Activated T-helper 2 cell treated with anti-CD3 and anti-CD28 coated beads, Interferon-gamma antibody, Interleukin-2, Interleukin-4, amounts not matched to agents 10 μg/mL and 5 μg/mL and 100 μg/mL, durations not matched to agents 14 hours and 24 hours and 36 hours (primary cell): ENCODE data around the gene HDAC8. TPM values are rescaled to one million over a fixed set of nuclear protein-coding genes. Genes with fewer than 3 reads are reported as not detected.
"Not testable (repeated sequence)": the region's sequence is repeated elsewhere in the genome, so short reads cannot be mapped to it uniquely, and the experiment has no call there.

ENCODE experiments used
- DNase-seq: peaks from one replicate; pipeline ENCODE4 v3.0.0; 2021; ENCODE audit warnings: low spot score
- H3K27ac Mint-ChIP-seq: one replicate; pipeline ENCODE4 v1.8.0; 2021; ENCODE audit warnings: mixed read lengths
- H3K27me3 Mint-ChIP-seq: one replicate; pipeline ENCODE4 v1.8.0; 2021; ENCODE audit warnings: low read depth, mixed read lengths
- H3K36me3 Mint-ChIP-seq: one replicate; pipeline ENCODE4 v1.8.0; 2021; ENCODE audit warnings: low read depth, mixed read lengths
- H3K4me1 Mint-ChIP-seq: one replicate; pipeline ENCODE4 v1.8.0; 2021; ENCODE audit warnings: low read depth, mixed read lengths
- H3K4me3 Mint-ChIP-seq: one replicate; pipeline ENCODE4 v1.8.0; 2021; ENCODE audit warnings: low read depth, mild to moderate bottlenecking, moderate library complexity, mixed read lengths
- H3K9me3 Mint-ChIP-seq: one replicate; pipeline ENCODE4 v1.8.0; 2021; ENCODE audit warnings: mixed read lengths
- intact Hi-C: fragments of 100-400 bp; cut with micrococcal nuclease; formaldehyde crosslinking; loops from one replicate; pipeline ENCODE4 v1.15.1; 2023
- total RNA-seq: library from RNA; stranded (reverse); gene quantifications from 2 replicates; pipeline ENCODE4 v1.2.3, GENCODE V29; 2022

Gene HDAC8
- total RNA-seq, 1 donor from 2014 or later: 34.9 TPM

- intact Hi-C loops: no loop called here
Observed at GRCh38 chrX:72498782-72499181, 73.9 kb downstream of the HDAC8 start.

GRCh38 chrX:72495046-72495445 is 77.6 kb downstream of the HDAC8 start:
- H3K36me3 Mint-ChIP-seq: peaks cover 30% of the 10 kb centered on the region
- H3K27ac Mint-ChIP-seq: no peak overlapping the region
- no peaks in the 10 kb centered on the region for H3K4me1 Mint-ChIP-seq
- no peak overlapping the region for H3K4me3 Mint-ChIP-seq
- H3K9me3 Mint-ChIP-seq: peaks cover 5% of the 10 kb centered on the region
- no peaks in the 10 kb centered on the region for H3K27me3 Mint-ChIP-seq
- no peak for DNase-seq
- intact Hi-C loops: no loop called here

More at GRCh38 chrX:72498782-72499181, 73.9 kb downstream of the HDAC8 start:
- Mint-ChIP-seq H3K4me3 (no peak overlapping the region), H3K4me1 (no peaks in the 10 kb centered on the region), H3K27me3 (no peaks in the 10 kb centered on the region), H3K9me3 (peaks cover 14% of the 10 kb centered on the region), H3K36me3 (peaks cover 20% of the 10 kb centered on the region), H3K27ac (no peak overlapping the region)
- DNase-seq: no peak

- no peaks in the 10 kb centered on the region for H3K27me3 Mint-ChIP-seq
- intact Hi-C loops: no loop called here
Observed at GRCh38 chrX:72492499-72492898, 80.1 kb downstream of the HDAC8 start.

DNA sequence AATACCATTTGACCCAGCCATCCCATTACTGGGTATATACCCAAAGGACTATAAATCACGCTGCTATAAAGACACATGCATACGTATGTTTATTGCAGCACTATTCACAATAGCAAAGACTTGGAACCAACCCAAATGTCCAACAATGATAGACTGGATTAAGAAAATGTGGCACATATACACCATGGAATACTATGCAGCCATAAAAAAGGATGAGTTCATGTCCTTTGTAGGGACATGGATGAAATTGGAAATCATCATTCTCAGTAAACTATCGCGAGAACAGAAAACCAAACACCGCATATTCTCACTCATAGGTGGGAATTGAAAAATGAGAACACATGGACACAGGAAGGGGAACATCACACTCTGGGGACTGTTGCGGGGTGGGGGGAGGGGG is 82.4 kb downstream of the HDAC8 start:
- H3K4me3 Mint-ChIP-seq, H3K27me3 Mint-ChIP-seq, H3K27ac Mint-ChIP-seq, H3K4me1 Mint-ChIP-seq, intact Hi-C loops, H3K9me3 Mint-ChIP-seq, DNase-seq: not testable (repeated sequence)
- peaks cover 46% of the 10 kb centered on the region for H3K36me3 Mint-ChIP-seq

More at GRCh38 chrX:72492499-72492898, 80.1 kb downstream of the HDAC8 start:
- peaks cover 33% of the 10 kb centered on the region for H3K36me3 Mint-ChIP-seq
- H3K9me3 Mint-ChIP-seq: no peaks in the 10 kb centered on the region
- no peak overlapping the region for H3K27ac Mint-ChIP-seq
- no peaks in the 10 kb centered on the region for H3K4me1 Mint-ChIP-seq
- no peak overlapping the region for H3K4me3 Mint-ChIP-seq
- DNase-seq: no peak

DNA sequence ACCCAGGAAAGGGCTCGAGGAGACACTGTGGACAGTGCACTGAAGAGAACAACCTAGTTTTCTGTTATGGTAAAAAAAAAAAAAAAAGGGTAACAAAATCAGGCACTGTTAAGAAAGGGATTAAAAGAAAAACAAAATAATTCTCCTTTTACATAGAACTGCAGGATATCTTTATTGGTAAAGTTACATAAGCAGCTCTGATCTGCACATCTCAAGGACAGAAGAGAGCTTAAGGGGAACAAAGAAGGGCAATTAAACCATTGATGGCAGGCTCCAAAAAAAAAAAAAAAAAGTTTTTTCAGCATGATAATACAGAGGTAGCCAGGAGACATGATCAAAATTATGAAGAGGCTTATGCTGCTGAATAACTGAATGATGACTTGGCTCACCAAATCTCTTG is 85.0 kb downstream of the HDAC8 start:
- no peak for DNase-seq
- Mint-ChIP-seq H3K9me3 (no peaks in the 10 kb centered on the region), H3K36me3 (peaks cover 39% of the 10 kb centered on the region), H3K27me3 (no peaks in the 10 kb centered on the region), H3K4me1 (no peaks in the 10 kb centered on the region), H3K4me3 (no peak overlapping the region), H3K27ac (no peak overlapping the region)
- intact Hi-C loops: no loop called here

DNA sequence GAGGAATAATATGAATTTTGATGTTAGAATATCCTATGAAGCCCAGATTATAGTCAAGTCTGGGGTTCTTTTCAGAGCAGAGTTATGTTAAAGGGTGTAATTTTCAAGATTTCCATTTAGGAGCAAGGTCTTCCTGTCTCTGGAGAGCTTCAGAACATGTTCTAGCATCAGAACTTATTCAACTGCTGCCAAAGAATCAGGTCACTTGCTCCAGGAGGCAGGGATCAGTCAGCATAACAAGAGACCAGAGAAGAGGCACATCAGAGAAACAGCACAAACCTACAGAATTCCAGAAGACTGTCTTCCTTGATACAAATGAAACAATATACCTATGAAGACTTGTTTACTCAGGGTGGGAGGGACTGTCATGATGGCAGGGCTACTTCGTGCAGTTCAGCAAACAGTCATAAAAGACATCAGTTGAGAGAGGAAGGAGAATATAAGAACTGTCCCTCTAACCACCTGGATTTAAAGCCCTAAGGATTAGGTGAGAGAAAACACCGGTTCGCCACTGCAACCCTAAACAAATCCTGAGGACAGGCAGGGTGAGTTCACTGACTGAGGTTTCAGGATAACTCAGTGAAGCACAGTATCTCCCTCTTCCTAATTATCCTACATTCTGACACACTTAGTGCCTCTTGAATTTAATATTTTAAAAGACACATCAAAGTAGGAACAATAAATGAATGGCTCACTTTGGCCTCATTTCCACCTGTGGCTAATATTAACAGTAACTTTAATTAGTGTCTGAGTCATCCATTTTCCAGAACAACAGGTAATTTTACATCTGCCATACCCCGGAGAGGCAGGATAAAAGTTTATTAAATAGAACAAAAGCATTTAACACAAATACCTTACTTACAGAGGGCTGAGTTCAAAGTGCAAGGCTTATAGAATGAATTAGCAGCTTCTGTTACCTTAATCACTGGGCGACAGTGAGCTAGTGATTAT is 93.0 kb downstream of the HDAC8 start:
- DNase-seq: no peak
- H3K4me1 Mint-ChIP-seq: no peaks in the 10 kb centered on the region
- intact Hi-C loops: no loop called here
- H3K27me3 Mint-ChIP-seq: no peaks in the 10 kb centered on the region
- no peak overlapping the region for H3K4me3 Mint-ChIP-seq
- H3K36me3 Mint-ChIP-seq: peaks cover 5% of the 10 kb centered on the region
- no peaks in the 10 kb centered on the region for H3K9me3 Mint-ChIP-seq
- no peak overlapping the region for H3K27ac Mint-ChIP-seq

- no peaks in the 10 kb centered on the region for H3K4me1 Mint-ChIP-seq
- DNase-seq: no peak
- H3K36me3 Mint-ChIP-seq: peaks cover 6% of the 10 kb centered on the region
- intact Hi-C loops: no loop called here
- no peak overlapping the region for H3K4me3 Mint-ChIP-seq
- no peaks in the 10 kb centered on the region for H3K9me3 Mint-ChIP-seq
- H3K27ac Mint-ChIP-seq: no peak overlapping the region
- no peaks in the 10 kb centered on the region for H3K27me3 Mint-ChIP-seq
Observed at GRCh38 chrX:72478853-72479252, 93.8 kb downstream of the HDAC8 start.

DNA sequence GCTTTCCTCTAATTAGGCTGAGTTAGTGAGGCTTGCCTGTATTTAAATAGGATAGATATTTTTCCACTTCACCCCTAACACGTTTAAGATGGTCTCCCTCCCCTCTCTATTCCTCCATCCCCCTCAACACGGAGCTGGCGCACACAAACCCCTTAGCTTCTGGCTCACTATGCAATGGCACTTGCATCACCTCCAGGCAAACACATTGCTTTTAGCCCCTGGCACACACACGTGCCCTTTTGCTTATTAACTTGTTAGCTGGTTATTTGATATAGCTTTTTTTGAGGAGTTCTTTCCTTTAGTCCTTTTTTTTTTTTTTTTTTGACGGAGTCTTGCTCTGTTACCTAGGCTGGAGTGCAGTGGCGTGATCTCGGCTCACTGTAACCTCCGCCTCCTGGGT is 94.3 kb downstream of the HDAC8 start:
- Mint-ChIP-seq H3K4me1 (no peaks in the 10 kb centered on the region), H3K9me3 (no peaks in the 10 kb centered on the region), H3K4me3 (no peak overlapping the region), H3K27ac (no peak overlapping the region), H3K27me3 (no peaks in the 10 kb centered on the region), H3K36me3 (peaks cover 8% of the 10 kb centered on the region)
- intact Hi-C loops: no loop called here
- no peak for DNase-seq

- no peak for DNase-seq
- no peak overlapping the region for H3K4me3 Mint-ChIP-seq
- H3K4me1 Mint-ChIP-seq: no peaks in the 10 kb centered on the region
- no peaks in the 10 kb centered on the region for H3K9me3 Mint-ChIP-seq
- H3K27ac Mint-ChIP-seq: no peak overlapping the region
- intact Hi-C loops: no loop called here
- peaks cover 9% of the 10 kb centered on the region for H3K36me3 Mint-ChIP-seq
- no peaks in the 10 kb centered on the region for H3K27me3 Mint-ChIP-seq
Observed at GRCh38 chrX:72477781-72478181, 94.9 kb downstream of the HDAC8 start.

- intact Hi-C loops: no loop called here
- Mint-ChIP-seq H3K4me3 (no peak overlapping the region), H3K4me1 (no peaks in the 10 kb centered on the region), H3K9me3 (no peaks in the 10 kb centered on the region), H3K27me3 (no peaks in the 10 kb centered on the region), H3K36me3 (peaks cover 13% of the 10 kb centered on the region), H3K27ac (no peak overlapping the region)
- no peak for DNase-seq
Observed at GRCh38 chrX:72477376-72477775, 95.3 kb downstream of the HDAC8 start.

DNA sequence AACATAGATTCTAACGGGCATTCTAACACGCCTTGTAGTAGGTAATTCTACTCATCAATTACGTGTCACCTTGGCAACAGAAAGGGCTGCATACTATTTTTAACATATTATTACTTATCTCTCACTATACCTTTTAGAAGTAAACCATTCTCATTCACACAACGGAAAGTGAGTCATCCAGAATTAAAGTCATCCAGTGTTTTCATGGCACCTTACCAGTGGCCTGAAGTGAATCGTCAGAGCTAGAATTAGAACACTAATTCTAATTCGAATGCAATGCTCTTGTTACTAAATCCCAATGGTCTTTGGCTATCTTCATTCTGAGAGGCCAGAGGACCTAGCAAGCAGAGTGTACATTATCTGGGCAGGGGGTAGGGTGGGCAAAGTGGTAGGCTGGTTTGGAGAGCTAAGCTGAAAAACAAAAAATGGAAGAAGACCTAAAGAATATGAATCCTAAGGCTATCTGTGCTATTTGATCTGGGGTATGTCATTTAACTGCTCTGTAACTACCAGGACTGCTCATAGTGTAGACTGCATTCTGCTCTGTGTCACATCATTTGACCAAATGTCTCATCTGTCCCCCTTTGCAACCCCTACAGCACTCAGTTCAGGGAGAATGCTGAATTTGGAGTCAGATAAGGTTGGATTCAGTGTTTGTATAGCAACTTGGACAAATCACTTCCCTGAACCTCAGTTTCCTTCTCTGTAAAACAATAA is 96.5 kb downstream of the HDAC8 start:
- H3K4me3 Mint-ChIP-seq: no peak overlapping the region
- no peak for DNase-seq
- intact Hi-C loops: no loop called here
- no peaks in the 10 kb centered on the region for H3K27me3 Mint-ChIP-seq
- no peaks in the 10 kb centered on the region for H3K9me3 Mint-ChIP-seq
- H3K4me1 Mint-ChIP-seq: no peaks in the 10 kb centered on the region
- H3K36me3 Mint-ChIP-seq: peaks cover 13% of the 10 kb centered on the region
- H3K27ac Mint-ChIP-seq: no peak overlapping the region

- Mint-ChIP-seq H3K36me3 (peaks cover 15% of the 10 kb centered on the region), H3K27ac (no peak overlapping the region), H3K9me3 (no peaks in the 10 kb centered on the region), H3K4me1 (no peaks in the 10 kb centered on the region), H3K4me3 (no peak overlapping the region), H3K27me3 (no peaks in the 10 kb centered on the region)
- intact Hi-C loops: no loop called here
- DNase-seq: no peak
Observed at GRCh38 chrX:72475338-72475737, 97.3 kb downstream of the HDAC8 start.
